HG03108 (cell line): ENCODE results near the gene GALNT18.

ENCODE experiments used
- ATAC-seq: cut with Tn5 transposase; IDR thresholded peaks from one replicate; pipeline ENCODE4 v1.9.1; 2021; ENCODE audit warnings: moderate library complexity; ENCODE audit not compliant: unreplicated experiment

The GALNT18 gene

DNA sequence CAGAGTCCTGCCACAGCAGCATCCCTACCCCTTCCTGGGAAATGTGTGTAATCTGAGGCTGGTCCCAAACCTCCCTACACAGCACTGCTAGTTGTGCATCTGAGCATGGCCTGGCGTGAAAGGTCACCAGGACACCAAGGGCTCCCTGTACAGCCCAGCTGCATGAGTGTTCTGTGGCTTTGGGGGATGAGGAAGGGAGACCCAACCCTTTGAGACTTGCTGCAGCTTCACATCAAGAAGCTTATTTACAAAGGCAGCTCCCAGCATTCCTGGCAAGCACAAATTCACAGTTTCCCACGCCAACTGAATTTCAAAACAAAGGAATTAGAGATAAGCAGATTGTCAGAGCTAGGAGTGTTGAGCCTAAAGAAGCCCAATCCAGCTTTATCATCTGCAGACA is 301.0 kb downstream of the GALNT18 start:
- no peak for ATAC-seq

DNA sequence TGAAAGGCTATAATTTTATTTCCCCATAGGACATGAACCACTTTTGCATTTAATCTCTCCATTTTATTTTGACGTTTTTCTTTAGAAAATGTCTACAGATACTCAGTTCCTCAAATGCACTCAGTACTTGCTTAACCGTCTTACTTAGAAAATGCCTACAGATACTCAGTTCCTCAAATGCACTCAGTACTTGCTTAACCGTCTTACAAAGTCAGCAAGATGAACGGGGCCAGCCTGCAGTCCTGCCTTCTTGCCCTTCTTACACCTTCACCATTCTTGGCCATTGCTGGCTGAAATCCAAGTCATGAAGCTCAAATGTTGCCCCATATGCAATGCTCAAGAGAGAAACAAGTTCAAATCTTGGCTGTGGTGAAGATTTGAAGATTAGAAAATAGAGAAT is 302.8 kb downstream of the GALNT18 start:
- ATAC-seq = peak; percentile 54

DNA sequence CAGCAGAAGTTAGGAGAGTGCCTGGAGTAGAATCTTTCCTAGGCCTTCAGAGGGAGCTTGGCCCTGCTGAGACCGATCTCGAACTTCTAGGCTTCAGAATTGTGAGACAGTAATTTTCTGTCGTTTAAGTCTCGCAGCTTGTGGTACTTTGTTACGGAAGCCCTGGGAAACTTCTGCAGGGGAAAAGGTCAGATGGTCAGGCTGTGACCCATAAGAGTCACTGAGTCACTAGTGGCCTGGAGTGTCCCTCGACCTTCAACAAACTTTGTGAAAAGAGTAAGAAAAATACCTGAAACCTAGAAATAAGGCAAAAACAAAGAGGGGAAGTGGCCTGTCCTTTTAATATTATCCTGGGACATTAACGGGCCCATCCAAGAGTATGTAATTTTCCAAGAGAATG is 303.3 kb downstream of the GALNT18 start:
- no peak for ATAC-seq

DNA sequence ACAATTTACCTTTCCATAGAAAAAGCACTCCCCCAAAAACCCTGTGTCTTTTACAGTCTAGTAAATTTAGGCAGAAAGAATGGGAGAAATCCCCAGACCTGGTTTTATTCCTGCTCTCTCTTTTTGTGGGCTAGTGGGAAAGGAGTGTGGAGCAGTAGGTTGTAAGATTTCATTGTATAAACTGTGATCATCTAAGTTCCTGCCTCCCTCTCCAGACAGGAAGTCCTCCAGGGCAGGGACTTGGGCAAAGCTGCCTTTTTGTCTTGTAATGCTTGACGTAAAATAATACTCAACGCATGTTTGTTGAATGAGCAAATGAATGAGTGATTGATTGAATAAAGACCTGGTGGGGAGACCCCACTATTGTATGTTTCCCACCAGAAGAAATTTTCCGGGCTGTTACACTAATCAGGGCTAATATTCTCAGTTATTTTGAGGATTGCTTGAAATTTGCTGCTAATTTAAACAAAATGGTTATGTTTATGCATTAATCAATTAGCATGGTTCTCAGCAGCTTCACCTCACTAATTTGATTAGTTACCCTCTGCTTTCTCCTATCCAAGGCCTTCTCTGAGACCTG is 305.1 kb downstream of the GALNT18 start:
- no peak for ATAC-seq

DNA sequence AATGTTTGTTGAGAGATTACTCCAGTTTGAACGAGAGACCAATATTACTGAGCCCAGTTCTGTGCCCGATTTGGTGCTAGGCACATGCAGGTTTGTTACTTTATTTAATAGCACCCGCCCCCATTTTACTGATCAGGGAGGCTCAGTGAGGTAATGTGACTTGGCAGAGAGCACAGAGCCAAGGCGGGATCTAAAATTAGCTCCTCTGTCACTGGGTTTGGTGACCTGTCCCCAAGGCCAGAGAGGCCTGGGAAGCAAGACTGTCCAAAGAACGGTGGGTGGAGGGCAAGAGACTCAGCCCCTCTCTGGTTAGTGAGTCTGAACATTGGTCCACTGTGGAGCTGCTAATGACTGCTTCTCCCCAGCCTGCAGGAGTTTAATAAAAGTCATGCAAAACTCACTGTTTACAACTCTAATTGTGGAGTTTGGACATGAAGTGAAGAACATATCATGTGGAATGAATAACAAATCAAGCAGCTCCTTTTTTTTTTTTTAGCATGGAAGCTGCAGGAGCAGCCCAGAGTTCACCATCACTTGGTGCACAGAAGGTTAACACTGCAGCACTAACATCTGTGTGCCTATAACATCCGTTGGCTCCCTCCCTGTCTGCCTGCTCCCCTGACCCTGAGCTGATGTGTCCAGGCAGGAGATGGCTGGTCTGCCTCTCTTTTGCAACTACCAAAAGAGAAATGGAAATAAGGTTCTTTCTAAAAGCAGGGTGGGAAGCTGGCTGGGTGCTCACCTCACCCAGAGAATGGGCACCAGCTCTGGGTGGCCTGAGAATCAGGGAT is 307.7 kb downstream of the GALNT18 start:
- ATAC-seq = no peak

DNA sequence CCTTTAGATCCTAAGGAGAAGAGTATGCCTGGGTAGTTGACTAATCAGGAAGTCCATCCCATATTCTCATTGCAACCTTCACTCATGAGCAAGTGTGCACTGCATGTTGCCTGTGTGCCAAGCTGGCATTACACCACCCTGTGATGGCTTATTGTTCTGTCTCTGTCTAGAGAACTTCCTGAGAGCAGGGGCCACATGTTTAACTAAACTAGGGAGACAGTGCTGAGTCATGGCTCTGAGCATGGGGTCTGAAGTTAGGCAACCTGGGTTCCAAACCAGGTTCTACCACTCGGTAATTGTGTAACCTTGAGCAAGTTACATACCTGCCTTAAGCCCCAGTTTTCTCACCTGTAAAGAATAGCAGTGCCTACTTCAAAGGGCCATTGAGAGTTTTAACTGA is 308.4 kb downstream of the GALNT18 start:
- no peak for ATAC-seq

DNA sequence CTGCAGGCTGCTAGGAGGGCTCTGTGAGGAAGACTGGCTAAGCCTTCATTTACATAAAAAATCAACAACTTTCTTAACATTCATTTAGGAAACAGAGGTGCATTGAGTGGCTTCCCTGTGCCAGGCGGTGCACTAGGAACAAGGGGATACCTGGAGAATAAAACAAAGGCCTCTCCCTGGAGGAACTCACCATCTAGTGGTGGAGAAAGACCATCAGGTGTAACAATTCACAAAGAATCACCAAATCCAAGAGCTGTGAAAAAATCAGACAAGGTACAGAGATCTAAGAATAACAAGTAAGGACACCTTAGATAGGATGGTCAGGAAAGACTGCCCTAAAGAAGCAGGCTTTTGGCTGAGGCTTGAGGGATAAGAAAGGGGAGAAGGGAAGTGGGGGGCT is 309.1 kb downstream of the GALNT18 start:
- ATAC-seq = no peak

DNA sequence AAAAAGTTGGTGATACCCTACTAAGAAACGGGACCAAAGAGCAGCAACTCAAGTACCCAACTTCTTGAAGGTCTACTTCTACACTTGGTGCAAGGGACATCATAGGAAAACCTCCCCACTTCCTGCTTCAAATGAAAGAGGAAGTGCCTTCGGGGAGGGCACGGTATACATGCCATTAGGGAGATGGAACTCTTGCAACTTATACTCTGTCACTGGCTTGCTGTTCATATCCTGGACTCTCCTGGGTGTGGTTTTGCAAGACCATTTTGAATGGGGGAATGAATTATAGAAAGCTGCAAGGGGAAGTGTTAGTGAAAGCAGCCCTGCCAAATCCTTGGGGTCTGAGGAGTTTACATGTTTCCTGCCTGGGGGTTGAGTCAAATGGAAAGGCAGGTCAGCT is 310.6 kb downstream of the GALNT18 start:
- no peak for ATAC-seq

DNA sequence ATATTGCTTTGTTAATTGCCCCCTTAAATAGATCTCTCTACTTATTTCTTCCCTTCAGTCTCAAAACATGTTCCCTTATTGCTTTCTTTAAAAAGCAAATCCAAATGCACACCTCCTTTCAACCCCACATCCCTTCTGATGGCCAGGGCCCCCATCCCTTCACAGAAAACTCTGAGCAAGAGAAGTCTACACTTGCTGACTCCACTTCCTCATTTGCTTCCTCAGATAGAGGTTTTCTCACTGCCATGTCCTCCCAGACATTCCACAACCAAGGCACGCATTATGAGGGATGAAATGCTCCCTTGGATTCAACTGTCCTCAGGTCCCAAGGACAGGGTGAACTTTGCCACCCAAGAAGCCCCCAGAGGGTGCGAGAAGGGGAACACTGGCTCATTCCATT is 311.9 kb downstream of the GALNT18 start:
- no peak for ATAC-seq

- ATAC-seq = no peak
Measured at GRCh38 chr11:11308249-11308648, 313.6 kb downstream of the GALNT18 start.

GRCh38 chr11:11306855-11307254 is 314.9 kb downstream of the GALNT18 start:
- no peak for ATAC-seq

GRCh38 chr11:11304550-11304949 is 317.3 kb downstream of the GALNT18 start:
- no peak for ATAC-seq

GRCh38 chr11:11302565-11302964 is 319.2 kb downstream of the GALNT18 start:
- no peak for ATAC-seq

DNA sequence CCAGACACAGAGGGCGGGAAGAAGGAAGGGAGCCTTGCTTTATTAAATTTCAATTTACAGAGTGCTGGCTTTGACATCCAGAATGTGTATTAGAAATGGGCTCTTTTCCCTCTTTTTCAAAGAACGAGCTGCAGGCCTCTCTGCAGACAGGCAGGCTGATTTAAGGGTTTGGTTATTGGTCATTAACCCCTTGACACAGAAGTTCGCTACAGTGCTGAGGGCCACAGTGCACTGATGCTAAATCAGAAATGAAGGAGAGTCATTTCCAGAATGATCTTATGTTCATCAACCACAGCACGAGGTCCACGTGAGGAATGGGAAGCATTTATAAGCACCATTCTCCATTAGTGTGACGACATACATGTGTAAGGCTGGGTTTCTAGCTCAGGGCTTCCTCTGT is 320.6 kb downstream of the GALNT18 start:
- no peak for ATAC-seq

DNA sequence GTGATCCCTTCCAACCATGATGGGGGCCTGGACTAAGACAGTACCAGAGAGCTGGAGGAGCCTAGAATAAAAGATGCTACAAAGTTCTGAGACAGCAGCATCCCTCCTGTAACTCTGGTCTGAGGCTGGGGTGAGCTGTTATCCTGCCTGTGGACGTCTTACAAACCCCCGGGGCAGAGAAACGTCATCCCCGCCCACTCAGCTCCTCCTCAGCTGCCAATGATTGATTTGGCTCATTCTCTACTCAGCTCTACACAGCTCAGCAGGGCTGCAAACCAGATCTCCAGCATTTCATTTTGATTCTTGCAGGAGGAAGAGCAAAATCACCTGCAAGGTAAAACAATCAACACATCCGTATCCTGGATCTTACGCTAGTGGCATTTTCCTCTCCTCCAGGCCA is 324.2 kb downstream of the GALNT18 start:
- ATAC-seq = no peak

GRCh38 chr11:11296434-11296833 is 325.4 kb downstream of the GALNT18 start:
- ATAC-seq = no peak

GRCh38 chr11:11294551-11294855 is 327.3 kb downstream of the GALNT18 start:
- no peak for ATAC-seq

- ATAC-seq = no peak
Measured at GRCh38 chr11:11293798-11294550, 327.8 kb downstream of the GALNT18 start.

DNA sequence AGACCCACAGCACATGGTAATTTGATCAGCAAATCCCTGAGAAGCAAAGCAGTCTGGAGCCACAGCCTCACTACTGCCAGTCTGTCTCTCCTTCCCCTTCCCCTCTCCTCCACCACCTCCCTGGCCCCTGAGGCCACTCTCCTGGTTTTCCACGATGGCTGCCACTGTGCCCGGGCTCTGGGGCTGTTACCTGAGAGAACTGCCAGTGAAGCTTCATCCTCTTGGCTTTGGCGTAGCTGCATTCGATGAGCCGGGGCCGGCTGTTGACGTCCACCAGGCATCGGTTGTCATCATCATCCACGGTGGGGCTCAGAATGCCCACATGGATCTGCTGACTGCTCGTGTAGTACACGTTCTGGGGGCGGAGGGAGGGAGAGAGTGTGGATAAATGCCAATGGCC is 329.0 kb downstream of the GALNT18 start:
- ATAC-seq = no peak

DNA sequence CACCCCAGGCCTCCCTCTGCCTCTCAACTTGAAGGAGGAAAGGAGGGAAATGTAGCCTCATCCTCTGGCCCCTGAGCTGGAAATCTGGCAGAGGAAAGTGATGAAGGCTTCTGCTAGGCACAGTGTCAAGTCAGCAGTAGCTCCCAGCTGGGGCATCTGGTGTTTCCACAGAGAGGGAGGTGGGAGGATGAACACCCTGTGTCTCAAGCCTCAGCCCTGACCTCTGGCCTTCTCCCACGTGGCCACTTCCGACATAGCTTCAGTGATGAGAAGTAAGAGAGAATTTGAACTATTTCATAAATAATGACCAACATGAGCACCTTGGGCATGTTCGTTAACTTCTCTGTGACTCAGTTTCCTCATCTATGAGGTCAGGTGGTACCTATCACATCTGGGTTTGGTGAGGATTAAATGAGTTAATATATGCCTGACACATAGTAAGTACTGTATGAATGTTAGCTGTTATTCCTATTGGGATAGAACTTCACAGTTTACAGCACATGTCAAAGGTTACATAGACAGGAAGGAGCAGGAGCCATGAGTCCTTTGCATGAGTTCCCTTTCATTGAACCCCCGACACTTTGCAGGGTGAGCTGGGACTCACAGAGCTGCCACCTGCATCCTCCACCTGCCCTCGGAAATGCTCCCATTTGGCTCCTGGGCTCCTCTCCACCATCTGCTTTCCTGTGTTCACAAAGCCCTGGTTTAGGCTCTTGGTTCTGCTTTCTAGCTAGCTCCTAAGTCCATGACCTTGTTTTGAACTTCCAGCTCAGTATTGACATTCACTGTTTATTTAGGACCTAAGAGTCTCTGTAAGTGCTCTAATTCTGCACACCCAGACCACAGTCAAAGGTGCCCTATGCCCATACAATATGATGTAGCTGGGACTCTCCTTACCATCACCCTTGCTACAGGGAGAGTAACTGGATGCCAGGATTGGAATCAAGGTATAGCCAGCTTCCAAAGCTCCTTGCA is 330.5 kb downstream of the GALNT18 start:
- no peak for ATAC-seq

GRCh38 chr11:11290354-11290753 is 331.5 kb downstream of the GALNT18 start:
- no peak for ATAC-seq
